GM19452 (cell line): ENCODE measurements around the gene TBX4.

ENCODE experiments used
- ATAC-seq: cut with Tn5 transposase; IDR thresholded peaks from one replicate; pipeline ENCODE4 v1.9.1; 2021; ENCODE audit not compliant: unreplicated experiment

TBX4 gene

GRCh38 chr17:61412860-61413660 lies 39.2 kb upstream of the TBX4 start:
- ATAC-seq: no peak

- no peak for ATAC-seq
Measured at GRCh38 chr17:61413661-61414126, 38.5 kb upstream of the TBX4 start.

GRCh38 chr17:61414141-61414935 lies 37.9 kb upstream of the TBX4 start:
- ATAC-seq: no peak

GRCh38 chr17:61414936-61415251 lies 37.3 kb upstream of the TBX4 start:
- no peak for ATAC-seq

- ATAC-seq: no peak
Measured at GRCh38 chr17:61415374-61416210, 36.6 kb upstream of the TBX4 start.

GRCh38 chr17:61416211-61416539 lies 36.0 kb upstream of the TBX4 start:
- no peak for ATAC-seq

- ATAC-seq: peak; percentile 46
Measured at GRCh38 chr17:61416540-61417363, 35.5 kb upstream of the TBX4 start.

- no peak for ATAC-seq
Measured at GRCh38 chr17:61418449-61418848, 33.8 kb upstream of the TBX4 start.

- ATAC-seq: no peak
Measured at GRCh38 chr17:61419496-61420046, 32.7 kb upstream of the TBX4 start.

- no peak for ATAC-seq
Measured at GRCh38 chr17:61420052-61420451, 32.2 kb upstream of the TBX4 start.

GRCh38 chr17:61420745-61421398 lies 31.4 kb upstream of the TBX4 start:
- ATAC-seq: no peak

- ATAC-seq: no peak
Measured at GRCh38 chr17:61421460-61421859, 30.8 kb upstream of the TBX4 start.

- no peak for ATAC-seq
Measured at GRCh38 chr17:61422116-61422799, 30.0 kb upstream of the TBX4 start.

- ATAC-seq: no peak
Measured at GRCh38 chr17:61422869-61423268, 29.4 kb upstream of the TBX4 start.

- no peak for ATAC-seq
Measured at GRCh38 chr17:61423967-61424649, 28.1 kb upstream of the TBX4 start.

GRCh38 chr17:61425682-61426481 lies 26.3 kb upstream of the TBX4 start:
- no peak for ATAC-seq

GRCh38 chr17:61426482-61427304 lies 25.5 kb upstream of the TBX4 start:
- no peak for ATAC-seq
